GM18867 (cell line): ENCODE data around the gene EML4.
A peak's percentile ranks its signal among the peaks of the same experiment; 100 is the strongest.

Experiments used
- ATAC-seq: cut with Tn5 transposase; IDR thresholded peaks from one replicate; pipeline ENCODE4 v1.9.1; 2021; ENCODE audit warnings: mild to moderate bottlenecking, moderate library complexity; ENCODE audit not compliant: unreplicated experiment

EML4 gene

GRCh38 chr2:42192652-42193566 lies 23.8 kb downstream of the EML4 start:
- ATAC-seq = no peak

GRCh38 chr2:42193722-42194187 lies 24.6 kb downstream of the EML4 start:
- ATAC-seq = no peak

GRCh38 chr2:42194428-42194827 lies 25.3 kb downstream of the EML4 start:
- ATAC-seq = no peak

GRCh38 chr2:42195559-42195958 lies 26.4 kb downstream of the EML4 start:
- no peak for ATAC-seq

- ATAC-seq = no peak
These were observed 26.9 kb downstream of the EML4 start for GRCh38 chr2:42196070-42196402.

- ATAC-seq = peak; percentile 69
These were observed 27.5 kb downstream of the EML4 start for GRCh38 chr2:42196403-42197267.

- no peak for ATAC-seq
These were observed 28.6 kb downstream of the EML4 start for GRCh38 chr2:42197792-42198191.

GRCh38 chr2:42198466-42198865 lies 29.3 kb downstream of the EML4 start:
- ATAC-seq = no peak

GRCh38 chr2:42199002-42199401 lies 29.8 kb downstream of the EML4 start:
- ATAC-seq = no peak

- ATAC-seq = no peak
These were observed 30.5 kb downstream of the EML4 start for GRCh38 chr2:42199626-42200025.

- ATAC-seq = no peak
These were observed 32.0 kb downstream of the EML4 start for GRCh38 chr2:42200926-42201855.

GRCh38 chr2:42202634-42203008 lies 33.5 kb downstream of the EML4 start:
- ATAC-seq = no peak

GRCh38 chr2:42203792-42204191 lies 34.6 kb downstream of the EML4 start:
- ATAC-seq = no peak

- ATAC-seq = no peak
These were observed 36.2 kb downstream of the EML4 start for GRCh38 chr2:42205337-42205736.

- ATAC-seq = no peak
These were observed 38.7 kb downstream of the EML4 start for GRCh38 chr2:42207826-42208225.

GRCh38 chr2:42210203-42210602 lies 41.0 kb downstream of the EML4 start:
- ATAC-seq = no peak

- no peak for ATAC-seq
These were observed 42.1 kb downstream of the EML4 start for GRCh38 chr2:42211291-42211690.

GRCh38 chr2:42214669-42215068 lies 45.5 kb downstream of the EML4 start:
- ATAC-seq = no peak

GRCh38 chr2:42216694-42217093 lies 47.5 kb downstream of the EML4 start:
- no peak for ATAC-seq

- no peak for ATAC-seq
These were observed 48.2 kb downstream of the EML4 start for GRCh38 chr2:42217307-42217706.

GRCh38 chr2:42217914-42218313 lies 48.8 kb downstream of the EML4 start:
- no peak for ATAC-seq
